Raji (cell line): ENCODE measurements around the gene LRRD1.

Source experiments
- POLR2A ChIP-seq: IDR thresholded peaks from 2 replicates; pipeline ENCODE4 v1.6.1; 2011; ENCODE audit warnings: low read depth, low read length, control low read depth; ENCODE audit not compliant: insufficient read depth

Gene LRRD1

DNA sequence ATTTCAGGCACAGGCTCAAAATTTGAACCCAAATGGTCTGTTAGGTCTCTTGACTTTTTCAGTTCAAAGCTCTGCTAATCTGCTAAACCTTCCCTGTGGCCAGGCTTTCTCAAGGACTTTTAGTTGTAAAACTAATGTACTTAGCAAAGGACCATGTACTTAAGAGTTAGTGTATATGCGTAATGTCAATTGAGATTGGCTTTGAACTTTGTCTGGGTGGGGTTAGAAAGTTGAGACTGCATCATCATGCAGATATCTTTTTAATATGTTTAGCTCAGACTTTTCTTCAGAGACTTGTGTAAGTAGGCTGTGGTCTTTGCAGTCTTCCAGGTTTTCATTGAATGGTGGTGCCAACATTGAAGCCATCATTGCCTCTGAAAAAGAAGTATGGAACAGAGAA lies 78.4 kb downstream of the LRRD1 start:
- TF ChIP-seq POLR2A = no peak

DNA sequence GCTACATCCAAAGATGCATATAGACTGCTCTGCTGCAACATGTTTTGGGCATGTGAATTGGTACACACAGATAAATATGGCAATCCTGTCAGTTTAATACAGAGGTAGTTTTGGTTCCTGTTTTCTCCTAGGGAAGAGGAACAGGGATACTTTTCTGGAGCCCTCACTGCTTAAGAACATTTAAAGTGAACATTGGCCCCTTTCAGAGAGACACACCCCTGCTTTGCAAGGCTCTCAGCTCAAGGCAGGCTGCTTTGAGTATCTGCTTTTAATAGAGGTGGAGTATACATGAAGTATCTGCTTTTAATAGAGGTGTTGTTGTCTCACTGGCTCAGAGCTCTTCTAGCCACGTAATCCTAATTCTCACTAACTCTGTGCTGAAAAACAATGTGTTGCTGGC lies 83.6 kb downstream of the LRRD1 start:
- no peak for TF ChIP-seq POLR2A
